AG10803 (cell line): ENCODE results near the gene OSCP1.

Experiments
- DNase-seq: peaks from one replicate; pipeline ENCODE4 v3.0.0; 2010; ENCODE audit warnings: low read depth
- H3K4me3 ChIP-seq: 2 replicates; pipeline ENCODE4 v1.5.1; 2011; ENCODE audit warnings: mild to moderate bottlenecking, low read length, control low read depth
- TF ChIP-seq, protein P1 (sequence below): conservative IDR thresholded peaks from 2 replicates; pipeline ENCODE4 v1.5.1; 2011; ENCODE audit warnings: mild to moderate bottlenecking, low read length, control low read depth, inconsistent platforms

OSCP1 gene

GRCh38 chr1:36453600-36454388, 3.5 kb upstream of the OSCP1 start:
- no peak for DNase-seq
- no peak overlapping the region for H3K4me3 ChIP-seq
- TF ChIP-seq, protein P1, sequence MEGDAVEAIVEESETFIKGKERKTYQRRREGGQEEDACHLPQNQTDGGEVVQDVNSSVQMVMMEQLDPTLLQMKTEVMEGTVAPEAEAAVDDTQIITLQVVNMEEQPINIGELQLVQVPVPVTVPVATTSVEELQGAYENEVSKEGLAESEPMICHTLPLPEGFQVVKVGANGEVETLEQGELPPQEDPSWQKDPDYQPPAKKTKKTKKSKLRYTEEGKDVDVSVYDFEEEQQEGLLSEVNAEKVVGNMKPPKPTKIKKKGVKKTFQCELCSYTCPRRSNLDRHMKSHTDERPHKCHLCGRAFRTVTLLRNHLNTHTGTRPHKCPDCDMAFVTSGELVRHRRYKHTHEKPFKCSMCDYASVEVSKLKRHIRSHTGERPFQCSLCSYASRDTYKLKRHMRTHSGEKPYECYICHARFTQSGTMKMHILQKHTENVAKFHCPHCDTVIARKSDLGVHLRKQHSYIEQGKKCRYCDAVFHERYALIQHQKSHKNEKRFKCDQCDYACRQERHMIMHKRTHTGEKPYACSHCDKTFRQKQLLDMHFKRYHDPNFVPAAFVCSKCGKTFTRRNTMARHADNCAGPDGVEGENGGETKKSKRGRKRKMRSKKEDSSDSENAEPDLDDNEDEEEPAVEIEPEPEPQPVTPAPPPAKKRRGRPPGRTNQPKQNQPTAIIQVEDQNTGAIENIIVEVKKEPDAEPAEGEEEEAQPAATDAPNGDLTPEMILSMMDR = no peak

- H3K4me3 ChIP-seq = no peak overlapping the region
- TF ChIP-seq, protein P1 = no peak
- no peak for DNase-seq
Observed at GRCh38 chr1:36453051-36453450, 2.8 kb upstream of the OSCP1 start.

DNA sequence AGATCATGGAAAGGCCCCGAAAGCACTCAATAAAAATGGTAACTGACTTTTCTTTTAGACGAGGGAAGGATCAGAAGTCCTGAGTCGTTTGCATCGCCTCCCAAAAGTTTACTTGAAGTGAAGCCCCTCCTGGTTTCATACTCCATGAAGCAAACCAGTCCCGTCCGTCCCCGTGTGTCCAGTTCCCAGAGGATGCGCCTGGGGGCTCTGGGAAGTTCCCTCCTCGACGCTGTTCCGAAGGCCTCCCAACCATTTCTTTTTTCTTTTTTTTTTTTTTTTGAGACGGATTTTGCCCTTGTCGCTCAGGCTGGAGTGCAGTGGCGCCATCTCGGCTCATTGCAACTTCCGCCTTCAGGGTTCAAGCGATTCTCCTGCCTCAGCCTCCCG, 661 bp upstream of the OSCP1 start:
- peak overlapping the region; percentile 81 for H3K4me3 ChIP-seq
- DNase-seq = no peak
- TF ChIP-seq, protein P1 = no peak

GRCh38 chr1:36448530-36449056, 1.7 kb downstream of the OSCP1 start:
- H3K4me3 ChIP-seq = no peak overlapping the region
- TF ChIP-seq, protein P1 = 0 out of 2 replicates have a peak, but pooled peaks have one; percentile 3
- no peak for DNase-seq

GRCh38 chr1:36447450-36447849, 2.8 kb downstream of the OSCP1 start:
- TF ChIP-seq, protein P1 = no peak

DNA sequence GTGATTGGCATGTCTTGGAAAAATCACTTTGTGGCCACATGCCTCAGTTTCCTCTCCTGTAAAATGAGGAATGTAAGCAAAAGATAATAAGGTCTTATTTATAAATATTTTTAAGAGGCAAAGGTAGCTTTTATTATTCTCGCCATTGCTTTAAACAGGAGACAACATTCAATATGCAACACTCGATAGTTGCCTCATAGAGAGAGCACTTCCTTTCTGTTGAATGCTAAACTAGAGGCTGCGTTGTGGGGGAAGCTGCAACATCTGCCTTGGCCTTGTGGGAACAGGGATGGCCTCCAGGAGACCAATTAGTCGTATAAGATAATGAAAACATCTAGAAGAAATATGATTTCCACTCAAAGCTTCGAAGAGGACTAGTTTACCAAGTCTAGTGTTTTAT, 3.5 kb downstream of the OSCP1 start:
- DNase-seq = no peak
- no peak overlapping the region for H3K4me3 ChIP-seq
- TF ChIP-seq, protein P1 = no peak

More at GRCh38 chr1:36447450-36447849, 2.8 kb downstream of the OSCP1 start:
- DNase-seq = no peak
- H3K4me3 ChIP-seq = no peak overlapping the region

GRCh38 chr1:36446271-36446670, 4.0 kb downstream of the OSCP1 start:
- DNase-seq = no peak
- TF ChIP-seq, protein P1 = no peak
- H3K4me3 ChIP-seq = no peak overlapping the region
